Duodenal mucosa (tissue), 2 donors: Measurements from ENCODE around the gene AKAP6.

Experiments used
- H3K27ac ChIP-seq: one replicate; pipeline ENCODE4 v1.7.0; 2013; ENCODE audit warnings: low read depth, low read length
- H3K27me3 ChIP-seq, 2 donors: one replicate each; pipeline ENCODE4 v1.7.0; 2013; ENCODE audit warnings: low read length in 2 of 2, control low read depth in 1 of 2; ENCODE audit not compliant: insufficient read depth in 2 of 2, control insufficient read depth in 1 of 2
- H3K36me3 ChIP-seq, 2 donors: one replicate each; pipeline ENCODE4 v1.7.0; 2013; ENCODE audit warnings: low read length in 2 of 2, control low read depth in 1 of 2; ENCODE audit not compliant: insufficient read depth in 2 of 2, control insufficient read depth in 1 of 2
- H3K4me1 ChIP-seq, 2 donors: one replicate each; pipeline ENCODE4 v1.7.0; 2013; ENCODE audit warnings: low read length in 2 of 2, control low read depth in 1 of 2; ENCODE audit not compliant: insufficient read depth in 2 of 2, control insufficient read depth in 1 of 2
- H3K4me3 ChIP-seq, 2 donors: one replicate each; pipeline ENCODE4 v1.7.0; 2013; ENCODE audit warnings: low read length in 2 of 2, low read depth in 1 of 2
- H3K9ac ChIP-seq, 2 donors: one replicate each; pipeline ENCODE4 v1.7.0; 2013; ENCODE audit warnings: low read length in 2 of 2, low read depth in 1 of 2
- H3K9me3 ChIP-seq, 2 donors: one replicate each; pipeline ENCODE4 v1.7.0; 2013; ENCODE audit warnings: low read length in 2 of 2, control low read depth in 1 of 2; ENCODE audit not compliant: control insufficient read depth in 1 of 2

The AKAP6 gene

DNA sequence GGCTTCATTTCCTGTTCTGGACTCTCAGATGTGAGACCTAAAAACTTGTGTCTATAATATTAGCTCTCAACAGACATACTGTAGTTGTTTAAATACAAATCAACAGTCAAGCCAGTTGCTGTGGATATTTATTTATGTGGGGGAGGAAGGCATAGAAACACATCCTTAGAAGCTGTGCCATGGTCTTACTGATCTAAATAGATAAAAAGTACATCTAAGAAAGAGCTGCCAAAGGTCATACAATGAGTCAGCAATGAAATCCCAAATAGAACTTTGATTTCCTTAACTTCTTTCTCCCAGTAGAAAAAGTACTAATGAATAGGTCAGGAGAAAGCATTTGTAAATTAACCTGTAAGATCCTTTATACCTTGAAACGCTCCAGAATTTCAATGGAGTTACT is 185.1 kb downstream of the AKAP6 start:
- Histone ChIP-seq H3K4me3 (no peak overlapping the region), H3K4me1 (peaks cover 4 to 13% of the 10 kb centered on the region in 2 donors), H3K9ac (no peak overlapping the region), H3K36me3 (no peaks in the 10 kb centered on the region), H3K27me3 (no peaks in the 10 kb centered on the region), H3K27ac (no peak overlapping the region), H3K9me3 (no peaks in the 10 kb centered on the region)

DNA sequence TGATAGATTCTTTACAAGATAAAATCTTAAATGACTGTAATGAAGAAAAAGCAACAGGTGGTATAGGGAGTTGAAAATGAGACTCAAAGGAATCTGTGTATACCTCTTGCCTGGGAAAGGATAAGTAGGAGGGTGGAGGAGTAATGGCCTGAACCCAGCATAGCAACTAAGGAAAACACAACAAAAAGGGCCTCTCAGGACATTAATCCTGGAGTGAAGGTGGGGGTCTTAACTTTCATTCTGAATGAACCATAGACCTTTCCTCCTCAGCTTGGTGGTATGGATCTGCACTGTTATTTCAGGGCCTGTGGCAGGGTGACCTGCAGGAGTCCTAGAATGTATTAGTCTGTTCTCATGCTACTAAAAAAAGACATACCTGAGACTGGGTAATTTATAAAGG is 185.6 kb downstream of the AKAP6 start:
- Histone ChIP-seq H3K9ac (no peak overlapping the region), H3K4me3 (no peak overlapping the region), H3K36me3 (no peaks in the 10 kb centered on the region), H3K9me3 (no peaks in the 10 kb centered on the region), H3K27ac (no peak overlapping the region), H3K4me1 (peaks cover 4 to 13% of the 10 kb centered on the region in 2 donors), H3K27me3 (no peaks in the 10 kb centered on the region)

DNA sequence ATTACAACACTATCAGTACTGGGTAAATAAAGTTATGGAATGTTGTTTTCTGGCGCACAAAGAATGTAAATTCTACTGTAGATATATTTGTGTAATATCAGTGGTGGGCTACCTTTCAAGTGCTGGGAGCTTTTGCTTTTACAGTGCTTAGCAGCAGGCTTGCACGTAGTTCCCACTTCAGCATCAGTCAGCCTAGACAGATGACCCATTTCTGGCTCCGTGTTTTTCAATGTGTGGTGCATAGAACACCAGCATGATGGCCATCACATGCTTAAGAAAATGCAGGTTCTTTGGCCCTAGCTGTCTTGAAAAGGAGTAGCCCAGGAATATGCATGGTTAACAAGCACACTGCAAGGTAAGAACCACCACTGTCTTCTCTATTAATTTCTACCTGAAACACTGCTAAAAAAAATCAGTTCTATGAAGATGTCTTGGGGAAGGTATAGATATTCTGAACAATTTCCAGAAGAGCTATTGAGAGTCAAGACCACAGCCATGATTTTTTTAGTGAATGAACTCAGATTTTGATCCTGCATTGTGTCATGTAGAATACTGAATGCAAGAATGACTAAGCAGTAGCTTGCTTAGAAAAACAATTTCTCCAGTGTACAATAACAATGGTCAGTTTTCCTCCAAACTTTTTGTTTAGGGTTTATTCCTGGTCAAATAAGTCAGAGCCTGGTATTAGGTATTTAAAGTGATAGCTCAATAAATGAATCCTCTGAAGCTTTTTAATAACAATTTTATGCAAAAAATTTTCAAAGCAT is 195.7 kb downstream of the AKAP6 start:
- no peak overlapping the region for H3K9ac ChIP-seq
- H3K9me3 ChIP-seq = no peaks in the 10 kb centered on the region
- H3K36me3 ChIP-seq = no peaks in the 10 kb centered on the region
- H3K4me1 ChIP-seq = no peaks in the 10 kb centered on the region
- no peaks in the 10 kb centered on the region for H3K27me3 ChIP-seq
- no peak overlapping the region for H3K4me3 ChIP-seq
- H3K27ac ChIP-seq = no peak overlapping the region

DNA sequence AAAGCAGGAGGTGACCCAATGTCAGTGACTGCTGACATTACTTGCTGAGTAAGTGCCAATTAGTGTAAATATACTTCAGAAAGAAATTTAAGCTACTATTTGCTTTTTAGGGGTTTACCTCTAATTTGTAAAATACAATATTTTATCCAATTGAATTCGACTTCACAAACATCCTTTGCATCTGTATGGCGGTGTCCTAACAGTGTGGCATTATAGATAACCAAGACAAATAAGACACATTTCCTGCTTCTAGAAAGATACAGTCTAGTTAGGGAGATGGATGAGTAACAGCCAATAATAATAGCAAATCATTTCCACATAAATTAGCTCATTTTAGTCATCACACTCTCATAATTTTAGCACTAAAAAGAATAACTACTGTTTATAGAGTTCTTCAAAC is 196.5 kb downstream of the AKAP6 start:
- Histone ChIP-seq H3K27ac (no peak overlapping the region), H3K27me3 (no peaks in the 10 kb centered on the region), H3K4me1 (no peaks in the 10 kb centered on the region), H3K9me3 (no peaks in the 10 kb centered on the region), H3K9ac (no peak overlapping the region), H3K4me3 (no peak overlapping the region), H3K36me3 (no peaks in the 10 kb centered on the region)

DNA sequence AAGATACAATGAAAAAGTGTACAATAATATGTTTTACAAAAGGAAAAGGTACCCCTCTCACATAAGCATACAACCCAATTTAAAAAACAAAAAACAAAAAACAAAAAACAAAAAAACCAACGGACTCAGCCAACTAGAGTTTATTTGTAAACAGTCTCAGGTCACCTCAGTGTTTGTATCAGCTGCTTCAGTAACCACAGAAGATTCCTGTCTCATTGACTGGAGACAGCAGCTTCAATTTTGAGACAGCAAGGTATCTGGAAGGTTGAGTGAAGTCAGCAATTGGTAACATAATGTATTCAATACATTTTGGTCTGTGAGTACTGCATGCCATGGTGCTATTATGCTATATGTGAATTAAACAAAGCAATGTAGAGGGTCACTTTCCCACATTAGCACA is 201.7 kb downstream of the AKAP6 start:
- no peak overlapping the region for H3K4me3 ChIP-seq
- no peaks in the 10 kb centered on the region for H3K36me3 ChIP-seq
- no peaks in the 10 kb centered on the region for H3K4me1 ChIP-seq
- no peaks in the 10 kb centered on the region for H3K27me3 ChIP-seq
- H3K27ac ChIP-seq = no peak overlapping the region
- H3K9me3 ChIP-seq = no peaks in the 10 kb centered on the region
- no peak overlapping the region for H3K9ac ChIP-seq

DNA sequence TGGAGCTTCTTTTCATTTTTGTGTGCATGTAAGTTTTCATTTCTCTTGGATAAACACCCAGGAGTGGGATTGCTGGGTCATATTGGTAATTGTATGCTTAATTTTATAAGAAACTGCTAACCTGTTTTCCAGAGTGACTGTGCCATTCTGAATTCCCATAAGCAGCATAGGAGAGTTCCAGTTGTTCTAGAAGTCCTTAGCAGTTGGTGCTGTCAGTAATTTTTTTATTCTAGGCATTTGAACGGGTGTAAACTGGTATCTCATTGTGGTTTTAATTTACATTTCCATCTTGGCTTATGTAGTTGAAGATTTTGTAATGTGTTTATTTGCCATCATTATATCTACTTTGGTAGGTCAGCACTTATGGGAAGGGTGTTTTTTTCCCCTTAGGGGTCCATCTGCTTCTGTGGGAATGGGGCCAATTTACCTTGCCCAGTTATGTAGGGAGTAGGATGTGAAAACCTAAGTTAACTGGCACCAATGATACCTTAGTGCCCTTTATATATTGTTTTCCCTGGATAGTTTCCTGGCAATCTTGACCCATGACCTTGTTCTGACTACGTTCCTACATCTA is 202.9 kb downstream of the AKAP6 start:
- no peaks in the 10 kb centered on the region for H3K9me3 ChIP-seq
- H3K9ac ChIP-seq = no peak overlapping the region
- no peak overlapping the region for H3K4me3 ChIP-seq
- H3K27me3 ChIP-seq = no peaks in the 10 kb centered on the region
- no peaks in the 10 kb centered on the region for H3K36me3 ChIP-seq
- H3K4me1 ChIP-seq = no peaks in the 10 kb centered on the region
- H3K27ac ChIP-seq = no peak overlapping the region

DNA sequence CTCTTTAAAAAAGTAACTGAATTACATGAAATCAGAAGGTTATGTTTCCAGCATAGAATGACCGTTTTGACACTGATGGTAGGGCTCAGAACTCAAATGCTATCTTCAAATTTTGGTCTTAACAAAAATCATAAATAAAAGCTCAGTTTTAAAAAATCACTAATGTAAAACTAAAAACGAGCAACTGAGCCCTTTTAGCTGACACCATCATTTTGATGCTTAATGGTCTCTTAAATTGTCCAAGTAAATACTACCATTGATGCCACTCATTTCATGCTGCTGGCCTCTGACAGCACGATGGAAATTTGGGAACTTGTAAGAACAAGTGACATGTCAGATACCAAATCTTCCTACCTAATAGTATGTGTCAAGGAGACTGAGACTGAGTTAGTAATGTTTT is 205.0 kb downstream of the AKAP6 start:
- Histone ChIP-seq H3K9ac (no peak overlapping the region), H3K27me3 (no peaks in the 10 kb centered on the region), H3K4me3 (no peak overlapping the region), H3K4me1 (no peaks in the 10 kb centered on the region), H3K36me3 (no peaks in the 10 kb centered on the region), H3K9me3 (no peaks in the 10 kb centered on the region), H3K27ac (no peak overlapping the region)

DNA sequence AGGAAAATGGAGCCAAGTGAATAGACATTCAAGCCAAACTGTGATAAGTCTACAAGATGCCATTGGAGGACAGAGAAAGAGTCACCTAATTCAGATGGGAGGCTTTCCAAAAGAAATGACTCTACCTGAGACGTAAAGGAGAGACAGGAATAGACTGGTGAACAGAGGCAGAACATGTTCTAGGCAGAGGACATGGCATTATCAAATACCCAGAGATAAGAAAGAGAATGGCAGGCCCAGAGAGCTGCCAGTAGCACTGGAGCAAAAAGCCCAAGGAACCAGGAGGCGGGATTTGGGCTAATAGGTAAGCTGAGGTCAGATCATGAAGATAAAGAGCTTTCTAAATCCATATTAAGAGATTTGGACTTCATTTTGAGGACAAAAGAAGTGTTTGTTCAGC is 207.1 kb downstream of the AKAP6 start:
- H3K9ac ChIP-seq = no peak overlapping the region
- H3K27me3 ChIP-seq = no peaks in the 10 kb centered on the region
- no peaks in the 10 kb centered on the region for H3K36me3 ChIP-seq
- H3K4me1 ChIP-seq = no peaks in the 10 kb centered on the region
- H3K4me3 ChIP-seq = no peak overlapping the region
- no peaks in the 10 kb centered on the region for H3K9me3 ChIP-seq
- H3K27ac ChIP-seq = no peak overlapping the region

DNA sequence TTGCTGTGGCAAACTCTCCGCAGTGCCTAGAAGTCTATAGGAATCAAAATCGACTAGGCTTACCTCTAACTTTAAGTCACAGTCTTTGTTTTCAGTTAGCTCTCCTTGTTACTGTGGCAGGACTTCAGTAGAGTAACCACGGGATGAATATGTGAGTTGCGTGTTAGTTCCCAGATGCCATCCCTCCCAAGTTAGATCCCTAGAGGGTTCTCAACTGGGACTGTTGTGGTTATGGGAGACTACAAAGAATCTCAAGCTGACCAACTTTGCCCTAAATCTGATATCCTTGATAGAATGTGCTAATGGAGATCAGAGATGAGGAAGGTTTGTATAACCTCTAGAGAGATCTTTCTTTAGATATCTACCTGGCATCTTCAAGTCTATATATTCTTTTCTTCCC is 208.1 kb downstream of the AKAP6 start:
- H3K36me3 ChIP-seq = no peaks in the 10 kb centered on the region
- no peak overlapping the region for H3K4me3 ChIP-seq
- H3K9ac ChIP-seq = no peak overlapping the region
- no peaks in the 10 kb centered on the region for H3K27me3 ChIP-seq
- no peak overlapping the region for H3K27ac ChIP-seq
- no peaks in the 10 kb centered on the region for H3K4me1 ChIP-seq
- no peaks in the 10 kb centered on the region for H3K9me3 ChIP-seq

DNA sequence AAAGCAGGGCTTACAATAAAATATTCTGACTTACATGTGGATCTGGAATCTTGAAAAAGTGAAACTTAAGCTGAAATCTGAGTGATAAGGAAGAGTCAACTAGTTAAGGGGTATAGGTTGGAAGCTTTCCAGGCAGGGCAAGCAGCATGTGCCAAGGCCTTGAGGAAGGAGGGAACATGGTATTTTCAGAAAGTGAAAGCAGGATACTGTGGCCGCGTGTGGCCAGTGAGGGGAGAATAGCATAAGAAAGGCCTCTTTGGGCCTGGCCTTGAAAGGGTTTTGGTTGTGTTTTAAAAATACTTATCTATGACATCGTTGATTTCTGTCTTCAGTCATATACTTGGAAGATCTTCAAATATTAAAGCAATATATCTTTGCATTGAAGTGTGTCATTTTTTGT is 213.4 kb downstream of the AKAP6 start:
- H3K9ac ChIP-seq = no peak overlapping the region
- H3K4me1 ChIP-seq = peaks cover 0 to 8% of the 10 kb centered on the region in 2 donors
- no peak overlapping the region for H3K27ac ChIP-seq
- no peaks in the 10 kb centered on the region for H3K9me3 ChIP-seq
- H3K36me3 ChIP-seq = no peaks in the 10 kb centered on the region
- H3K4me3 ChIP-seq = no peak overlapping the region
- no peaks in the 10 kb centered on the region for H3K27me3 ChIP-seq
